Vagina (tissue), 2 donors: Measurements from ENCODE around the gene IGFN1. TPM values are rescaled to one million over a fixed set of nuclear protein-coding genes. Genes with fewer than 3 reads are reported as not detected.
"Not testable (repeated sequence)": the region's sequence is repeated elsewhere in the genome, so short reads cannot be mapped to it uniquely, and the experiment has no call there.

Experiments
- DNase-seq, 2 donors: peaks; one replicate each; pipeline ENCODE4 v3.0.0-alpha.2; 2017; ENCODE audit errors: extremely low spot score in 2 of 2
- H3K27ac ChIP-seq: fragments of 200-600 bp; sonication (generic); one replicate; pipeline ENCODE4 v1.5.1; 2019
- H3K27me3 ChIP-seq: fragments of 200-600 bp; sonication (generic); one replicate; pipeline ENCODE4 v1.5.1; 2019
- H3K36me3 ChIP-seq, 2 donors: fragments of 200-600 bp; sonication (generic); one replicate each; pipeline ENCODE4 v1.5.1; 2017 to 2019
- H3K4me1 ChIP-seq: fragments of 200-600 bp; sonication (generic); one replicate; pipeline ENCODE4 v1.5.1; 2019
- H3K4me3 ChIP-seq, 2 donors: fragments of 200-600 bp; sonication (generic); 1 replicate in 1 of 2; 2 replicates in 1 of 2; pipeline ENCODE4 v1.5.1; 2016 to 2019
- H3K9me3 ChIP-seq: fragments of 200-600 bp; sonication (generic); one replicate; pipeline ENCODE4 v1.5.1; 2019
- POLR2A ChIP-seq, 2 donors: fragments of 450-650 bp; IDR thresholded peaks; one replicate each; pipeline ENCODE4 v1.6.1; 2017; ENCODE audit warnings: antibody characterized with exemption in 2 of 2, mild to moderate bottlenecking in 2 of 2, moderate library complexity in 2 of 2
- POLR2AphosphoS5 ChIP-seq, 2 donors: sonication (generic); formaldehyde crosslinking; IDR thresholded peaks; one replicate each; pipeline ENCODE4 v1.9.0; 2017; ENCODE audit warnings: antibody characterized with exemption in 2 of 2, mild to moderate bottlenecking in 2 of 2, low read depth in 1 of 2; ENCODE audit not compliant: insufficient read depth in 1 of 2
- intact Hi-C: fragments of 100-400 bp; cut with DNase I; formaldehyde crosslinking; loops from one replicate; pipeline ENCODE4 v1.15.1; 2023
- total RNA-seq: library from RNA; depleted of rRNA; stranded (reverse); fragments of >200 nt; gene quantifications from one replicate; pipeline ENCODE4 v1.2.3, GENCODE V29; 2016
- TF ChIP-seq, protein P1 (sequence below), 3 experiments: fragments of 450-650 bp in 2 of 3; fragments of 200-600 bp in 1 of 3; sonication (generic) in 1 of 3; IDR thresholded peaks; one replicate each; pipeline ENCODE4 v1.5.1; 2017 to 2019; ENCODE audit warnings: antibody characterized with exemption in 3 of 3, mild to moderate bottlenecking in 2 of 3, moderate library complexity in 2 of 3

IGFN1 gene
- total RNA-seq, 1 donor from 2014 or later = not detected

DNA sequence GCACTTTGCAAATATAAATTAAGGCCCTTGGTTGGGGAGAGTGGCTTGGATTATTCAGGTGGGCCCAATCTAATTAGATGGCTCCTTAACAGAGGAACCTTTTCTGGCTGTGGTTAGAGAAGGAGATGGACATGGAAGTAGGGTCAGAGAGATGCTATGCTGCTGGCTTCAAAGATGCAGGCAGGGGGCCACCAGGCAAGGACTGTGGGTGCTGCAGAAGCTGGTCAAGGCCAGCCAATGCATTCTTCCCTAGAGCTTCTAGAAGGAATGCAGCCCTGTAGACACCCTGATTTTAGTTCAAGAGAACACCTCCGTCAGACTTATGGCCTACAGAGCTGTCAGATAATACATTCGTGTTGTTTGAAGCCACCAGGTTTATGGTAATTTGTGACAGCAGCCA is 32.7 kb upstream of the IGFN1 start:
- H3K9me3 ChIP-seq = no peaks in the 10 kb centered on the region
- H3K4me3 ChIP-seq = no peak overlapping the region
- peaks cover 18% of the 10 kb centered on the region for H3K4me1 ChIP-seq
- DNase-seq = no peak
- intact Hi-C loops = no loop called here
- H3K36me3 ChIP-seq = no peaks in the 10 kb centered on the region
- no peaks in the 10 kb centered on the region for H3K27me3 ChIP-seq
- no peak overlapping the region for H3K27ac ChIP-seq
- TF ChIP-seq, protein P1, sequence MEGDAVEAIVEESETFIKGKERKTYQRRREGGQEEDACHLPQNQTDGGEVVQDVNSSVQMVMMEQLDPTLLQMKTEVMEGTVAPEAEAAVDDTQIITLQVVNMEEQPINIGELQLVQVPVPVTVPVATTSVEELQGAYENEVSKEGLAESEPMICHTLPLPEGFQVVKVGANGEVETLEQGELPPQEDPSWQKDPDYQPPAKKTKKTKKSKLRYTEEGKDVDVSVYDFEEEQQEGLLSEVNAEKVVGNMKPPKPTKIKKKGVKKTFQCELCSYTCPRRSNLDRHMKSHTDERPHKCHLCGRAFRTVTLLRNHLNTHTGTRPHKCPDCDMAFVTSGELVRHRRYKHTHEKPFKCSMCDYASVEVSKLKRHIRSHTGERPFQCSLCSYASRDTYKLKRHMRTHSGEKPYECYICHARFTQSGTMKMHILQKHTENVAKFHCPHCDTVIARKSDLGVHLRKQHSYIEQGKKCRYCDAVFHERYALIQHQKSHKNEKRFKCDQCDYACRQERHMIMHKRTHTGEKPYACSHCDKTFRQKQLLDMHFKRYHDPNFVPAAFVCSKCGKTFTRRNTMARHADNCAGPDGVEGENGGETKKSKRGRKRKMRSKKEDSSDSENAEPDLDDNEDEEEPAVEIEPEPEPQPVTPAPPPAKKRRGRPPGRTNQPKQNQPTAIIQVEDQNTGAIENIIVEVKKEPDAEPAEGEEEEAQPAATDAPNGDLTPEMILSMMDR (IDR thresholded peaks at IDR 0.05) = no peak
- TF ChIP-seq POLR2A (IDR thresholded peaks at IDR 0.05) (no peak), POLR2AphosphoS5 (IDR thresholded peaks at IDR 0.05; ENCODE audit: insufficient read depth in 1 of 2, low read depth in 1 of 2) (no peak)

DNA sequence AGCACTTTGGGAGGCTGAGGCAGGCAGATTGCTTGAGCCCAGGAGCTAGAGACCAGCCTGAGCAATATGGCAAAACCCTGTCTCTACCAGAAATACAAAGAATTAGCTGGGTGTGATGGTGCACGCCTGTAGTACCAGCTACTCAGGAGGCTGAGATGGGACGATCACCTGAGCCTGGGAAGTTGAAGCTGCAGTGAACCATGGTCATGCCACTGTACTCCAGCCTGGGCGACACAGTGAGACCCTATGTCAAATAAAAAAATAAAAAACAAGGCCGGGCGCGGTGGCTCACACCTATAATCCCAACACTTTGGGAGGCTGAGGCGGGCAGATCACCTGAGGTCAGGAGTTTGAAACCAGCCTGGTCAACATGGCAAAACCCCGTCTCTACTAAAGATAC is 27.6 kb upstream of the IGFN1 start:
- H3K4me1 ChIP-seq, intact Hi-C loops, H3K27ac ChIP-seq, H3K36me3 ChIP-seq, H3K9me3 ChIP-seq, DNase-seq, H3K27me3 ChIP-seq, H3K4me3 ChIP-seq: not testable (repeated sequence)

DNA sequence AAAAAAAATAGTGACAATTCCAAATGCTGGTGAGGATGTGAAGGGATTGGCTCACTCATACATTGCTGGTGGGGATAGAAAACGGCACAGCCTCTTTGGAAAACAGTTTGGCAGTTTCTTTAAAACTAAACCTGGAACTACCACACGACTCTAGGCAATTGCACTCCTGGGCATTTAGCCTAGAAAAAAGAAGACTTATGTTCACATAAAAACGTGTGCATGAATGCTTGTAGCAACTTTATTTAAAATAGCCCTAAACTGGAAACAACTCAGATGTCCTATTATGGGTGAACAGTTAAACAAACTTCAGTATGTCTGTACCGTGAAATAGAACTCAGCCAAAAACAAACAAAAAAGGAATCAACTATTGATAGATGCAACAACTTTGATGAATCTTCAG is 26.9 kb upstream of the IGFN1 start:
- H3K9me3 ChIP-seq = no peaks in the 10 kb centered on the region
- no peak for DNase-seq
- no peak for TF ChIP-seq POLR2AphosphoS5 (IDR thresholded peaks at IDR 0.05; ENCODE audit: insufficient read depth in 1 of 2, low read depth in 1 of 2)
- TF ChIP-seq, protein P1 (IDR thresholded peaks at IDR 0.05) = no peak
- H3K27me3 ChIP-seq = no peaks in the 10 kb centered on the region
- no peaks in the 10 kb centered on the region for H3K4me1 ChIP-seq
- H3K4me3 ChIP-seq = no peak overlapping the region
- no peaks in the 10 kb centered on the region for H3K36me3 ChIP-seq
- H3K27ac ChIP-seq = no peak overlapping the region
- intact Hi-C loops = no loop called here

DNA sequence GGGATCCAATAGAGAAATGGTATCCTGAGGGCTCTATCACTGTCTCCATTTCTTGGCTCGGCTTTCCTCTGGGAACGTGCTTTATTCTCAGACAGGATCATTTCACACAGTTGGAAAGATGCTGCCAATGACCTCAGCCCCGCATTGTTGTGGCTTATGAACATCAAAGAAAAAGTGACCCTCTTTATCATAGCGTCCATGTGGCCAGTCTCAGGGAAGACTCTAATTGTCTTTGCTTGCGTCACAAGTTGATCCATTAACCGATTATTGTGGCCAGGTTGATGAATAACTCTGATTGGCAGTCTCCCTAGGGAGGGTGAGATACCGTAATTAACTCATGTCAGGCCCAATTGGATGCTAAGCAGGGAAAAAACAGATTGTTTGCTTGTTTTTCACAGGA is 26.0 kb upstream of the IGFN1 start:
- no peak for DNase-seq

DNA sequence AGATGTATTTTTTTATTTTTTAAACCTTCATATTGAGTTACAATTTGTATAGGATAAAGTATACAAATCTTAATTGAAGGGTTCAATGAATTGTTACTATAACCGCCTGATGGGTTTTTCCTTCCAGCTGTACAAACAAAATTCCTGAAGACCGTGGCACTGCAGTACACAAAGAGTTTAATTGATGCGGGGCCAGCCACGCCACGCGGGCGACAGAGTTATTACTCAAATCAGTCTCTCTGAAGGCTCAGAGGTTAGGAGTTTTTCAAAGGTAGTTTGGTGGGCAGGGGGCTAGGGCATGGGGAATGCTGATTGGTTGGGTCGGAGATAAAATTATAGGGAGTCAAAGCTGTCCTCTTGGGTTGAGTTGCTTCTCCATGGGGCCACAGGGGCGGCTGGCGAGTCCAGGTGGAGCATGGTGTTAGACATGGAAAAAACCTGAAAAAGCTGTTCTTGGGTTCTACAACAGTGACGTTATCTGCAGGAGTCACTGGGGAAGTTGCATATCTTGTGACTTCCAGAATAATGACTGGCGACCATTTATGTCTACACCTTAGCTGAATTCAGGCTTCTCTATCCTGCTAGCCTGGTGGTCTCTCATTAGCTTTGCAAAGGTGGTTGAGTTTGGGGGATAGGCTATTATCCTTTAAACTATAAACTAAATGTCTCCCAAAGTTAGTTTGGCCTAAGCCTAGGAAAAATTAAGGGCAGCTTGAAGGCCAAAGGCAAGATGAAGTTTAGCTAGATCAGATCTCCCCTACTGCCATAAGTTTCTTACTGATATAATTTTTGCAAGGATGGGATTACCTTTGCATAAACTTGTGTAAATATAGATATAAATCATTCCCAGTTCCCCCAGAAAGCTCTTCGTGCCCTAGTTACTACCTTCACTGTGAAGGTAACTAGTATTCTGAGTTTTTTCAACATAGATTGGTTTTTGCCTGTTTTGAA is 23.3 kb upstream of the IGFN1 start:
- Histone ChIP-seq H3K27me3 (no peaks in the 10 kb centered on the region), H3K27ac (no peak overlapping the region), H3K4me3 (no peak overlapping the region), H3K4me1 (peaks cover 14% of the 10 kb centered on the region), H3K9me3 (no peaks in the 10 kb centered on the region), H3K36me3 (no peaks in the 10 kb centered on the region)
- TF ChIP-seq, protein P1 (IDR thresholded peaks at IDR 0.05) = no peak
- TF ChIP-seq POLR2AphosphoS5 (IDR thresholded peaks at IDR 0.05; ENCODE audit: insufficient read depth in 1 of 2, low read depth in 1 of 2) = no peak
- no peak for TF ChIP-seq POLR2A (IDR thresholded peaks at IDR 0.05)
- intact Hi-C loops = no loop called here
- no peak for DNase-seq

More for the DNA sequence above, 26.0 kb upstream of the IGFN1 start:
- no peak overlapping the region for H3K4me3 ChIP-seq
- no peak overlapping the region for H3K27ac ChIP-seq
- intact Hi-C loops = no loop called here
- no peaks in the 10 kb centered on the region for H3K4me1 ChIP-seq
- H3K36me3 ChIP-seq = no peaks in the 10 kb centered on the region
- no peaks in the 10 kb centered on the region for H3K27me3 ChIP-seq
- TF ChIP-seq POLR2AphosphoS5 (IDR thresholded peaks at IDR 0.05; ENCODE audit: insufficient read depth in 1 of 2, low read depth in 1 of 2) (no peak), POLR2A (IDR thresholded peaks at IDR 0.05) (no peak)
- no peaks in the 10 kb centered on the region for H3K9me3 ChIP-seq

DNA sequence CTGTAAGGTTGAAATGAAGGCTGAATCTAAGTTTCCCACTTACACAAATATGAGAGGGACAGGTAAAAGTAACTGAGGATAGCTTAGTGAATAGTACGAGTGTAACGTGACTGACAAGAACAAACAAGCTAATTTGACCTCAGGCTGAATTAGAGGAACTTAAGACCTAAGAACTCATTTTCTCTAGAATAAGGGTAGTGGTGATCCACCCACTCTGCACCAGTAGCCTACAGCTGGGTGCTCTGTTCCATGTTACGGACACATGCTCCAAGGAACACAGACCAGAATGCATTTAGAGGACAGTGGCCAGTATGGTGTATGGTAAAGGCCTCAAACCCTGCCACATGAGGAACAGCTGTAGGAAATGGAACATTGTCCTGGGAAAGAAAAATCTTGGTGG is 21.4 kb upstream of the IGFN1 start:
- TF ChIP-seq POLR2AphosphoS5 (IDR thresholded peaks at IDR 0.05; ENCODE audit: insufficient read depth in 1 of 2, low read depth in 1 of 2) (no peak), POLR2A (IDR thresholded peaks at IDR 0.05) (no peak)
- TF ChIP-seq, protein P1 (IDR thresholded peaks at IDR 0.05) = no peak
- Histone ChIP-seq H3K4me1 (peaks cover 14% of the 10 kb centered on the region), H3K36me3 (no peaks in the 10 kb centered on the region), H3K9me3 (no peaks in the 10 kb centered on the region), H3K27ac (no peak overlapping the region), H3K4me3 (no peak overlapping the region), H3K27me3 (no peaks in the 10 kb centered on the region)
- no peak for DNase-seq
- intact Hi-C loops = no loop called here
